NT2/D1 (cell line): Measurements from ENCODE around the gene GPHN.

ENCODE experiments used
- SUZ12 ChIP-seq: IDR thresholded peaks from 2 replicates; pipeline ENCODE4 v1.6.1; 2011; ENCODE audit not compliant: insufficient read length, insufficient read depth; ENCODE audit errors: extremely low read depth
- YY1 ChIP-seq: IDR thresholded peaks from 2 replicates; pipeline ENCODE4 v1.6.1; 2011; ENCODE audit not compliant: insufficient read length, insufficient read depth

GRCh38 chr14:66471584-66471983 lies 36.4 kb upstream of the GPHN start:
- TF ChIP-seq YY1: no peak
- TF ChIP-seq SUZ12: no peak
